Trophoblast cell (in vitro differentiated cells and primary cell): ENCODE results near the gene EPB41L4A.

Experiments
- DNase-seq, 2 donors: peaks; one replicate each; pipeline ENCODE4 v3.0.0-alpha.2; 2016
- H2AFZ ChIP-seq: 2 replicates; pipeline ENCODE4 v1.6.1; 2013; ENCODE audit warnings: low read length, moderate library complexity, mild to moderate bottlenecking; ENCODE audit not compliant: insufficient read depth, poor library complexity
- H2AK5ac ChIP-seq: 2 replicates; pipeline ENCODE4 v1.6.1; 2013; ENCODE audit warnings: mild to moderate bottlenecking, low read length
- H2BK120ac ChIP-seq: 2 replicates; pipeline ENCODE4 v1.6.1; 2013; ENCODE audit warnings: low read length, mild to moderate bottlenecking, moderate library complexity; ENCODE audit not compliant: insufficient read depth, poor library complexity
- H2BK12ac ChIP-seq: 2 replicates; pipeline ENCODE4 v1.6.1; 2013; ENCODE audit warnings: mild to moderate bottlenecking, low read length, moderate library complexity
- H2BK5ac ChIP-seq: 2 replicates; pipeline ENCODE4 v1.6.1; 2013; ENCODE audit warnings: low read length, low read depth, moderate library complexity, mild to moderate bottlenecking; ENCODE audit not compliant: poor library complexity
- H3K14ac ChIP-seq: 2 replicates; pipeline ENCODE4 v1.6.1; 2013; ENCODE audit warnings: mild to moderate bottlenecking, low read length
- H3K18ac ChIP-seq: 2 replicates; pipeline ENCODE4 v1.6.1; 2013; ENCODE audit warnings: mild to moderate bottlenecking, low read length
- H3K23ac ChIP-seq: 2 replicates; pipeline ENCODE4 v1.6.1; 2013; ENCODE audit warnings: low read length
- H3K27ac ChIP-seq: 2 replicates; pipeline ENCODE4 v1.5.1; 2013; ENCODE audit warnings: low read depth, mild to moderate bottlenecking, inconsistent platforms, low read length, moderate library complexity
- H3K27me3 ChIP-seq: 2 replicates; pipeline ENCODE4 v1.6.1; 2013; ENCODE audit warnings: inconsistent platforms, mild to moderate bottlenecking, low read length, moderate library complexity; ENCODE audit not compliant: insufficient read depth
- H3K36me3 ChIP-seq, 2 experiments: 1 replicate in 1 of 2; 2 replicates in 1 of 2; pipeline ENCODE4 v1.6.1; 2013; ENCODE audit warnings: low read length in 2 of 2, mild to moderate bottlenecking in 2 of 2, moderate library complexity in 1 of 2; ENCODE audit not compliant: insufficient read depth in 2 of 2, control insufficient read depth in 1 of 2
- H3K4ac ChIP-seq: 2 replicates; pipeline ENCODE4 v1.6.1; 2013; ENCODE audit warnings: low read depth, mild to moderate bottlenecking, low read length, moderate library complexity
- H3K4me1 ChIP-seq, 2 experiments: 1 replicate in 1 of 2; 2 replicates in 1 of 2; pipeline ENCODE4 v1.6.1; 2013; ENCODE audit warnings: low read length in 2 of 2, mild to moderate bottlenecking in 2 of 2, moderate library complexity in 1 of 2; ENCODE audit not compliant: insufficient read depth in 2 of 2, control insufficient read depth in 1 of 2
- H3K4me2 ChIP-seq: 2 replicates; pipeline ENCODE4 v1.6.1; 2013; ENCODE audit warnings: inconsistent platforms, mild to moderate bottlenecking, low read length, moderate library complexity
- H3K4me3 ChIP-seq: 2 replicates; pipeline ENCODE4 v1.5.1; 2013; ENCODE audit warnings: mild to moderate bottlenecking, low read depth, low read length, inconsistent platforms
- H3K79me1 ChIP-seq: one replicate; pipeline ENCODE4 v1.6.1; 2013; ENCODE audit warnings: low read length
- H3K79me2 ChIP-seq: 2 replicates; pipeline ENCODE4 v1.6.1; 2013; ENCODE audit warnings: low read length, mild to moderate bottlenecking; ENCODE audit not compliant: control insufficient read depth, insufficient read depth, poor library complexity
- H3K9ac ChIP-seq: 2 replicates; pipeline ENCODE4 v1.6.1; 2013; ENCODE audit warnings: mild to moderate bottlenecking, low read length
- H3K9me3 ChIP-seq: 2 replicates; pipeline ENCODE4 v1.6.1; 2013; ENCODE audit warnings: low read depth, mild to moderate bottlenecking, control low read depth, inconsistent platforms, low read length; ENCODE audit not compliant: insufficient read depth
- H4K12ac ChIP-seq: 2 replicates; pipeline ENCODE4 v1.6.1; 2013; ENCODE audit warnings: low read depth, mild to moderate bottlenecking, low read length, moderate library complexity
- H4K8ac ChIP-seq: 2 replicates; pipeline ENCODE4 v1.6.1; 2013; ENCODE audit warnings: low read depth, mild to moderate bottlenecking, low read length, moderate library complexity
- H4K91ac ChIP-seq: one replicate; pipeline ENCODE4 v1.6.1; 2013; ENCODE audit warnings: low read depth, mild to moderate bottlenecking, low read length, moderate library complexity
- WGBS: extraction: QIAGEN DNeasy Blood & Tissue Kit; methylation state at CpG from one replicate; pipeline ENCODE4 v1.1.7; 2013; ENCODE audit warnings: missing lambda C conversion rate; ENCODE audit not compliant: insufficient read length, insufficient coverage; ENCODE audit errors: extremely low coverage; 5-methylcytosine and 5-hydroxymethylcytosine counted together

EPB41L4A gene

DNA sequence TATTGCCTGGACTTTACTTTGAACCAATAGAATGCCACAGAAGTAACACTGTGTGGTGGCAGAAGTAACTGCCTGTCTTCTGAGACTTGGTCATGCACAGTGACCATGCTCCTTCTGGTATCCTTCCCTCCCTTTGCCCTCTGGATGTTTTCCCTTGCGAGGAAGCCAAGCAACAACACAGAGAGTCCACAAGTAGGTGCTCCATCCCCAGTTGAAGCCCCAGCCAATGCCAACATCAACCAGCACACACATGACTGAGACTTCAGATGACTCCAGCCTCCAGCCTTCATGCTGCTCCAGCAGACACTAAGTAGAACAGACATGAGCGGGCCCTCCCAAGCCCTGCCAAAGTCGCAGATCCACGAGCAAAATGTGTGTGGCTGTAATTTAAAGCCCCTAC lies 129.6 kb downstream of the EPB41L4A start:
- no peak overlapping the region for H2BK12ac ChIP-seq
- no peaks in the 10 kb centered on the region for H3K79me1 ChIP-seq
- no peak overlapping the region for H3K4me3 ChIP-seq
- no peak overlapping the region for H3K27ac ChIP-seq
- no peak overlapping the region for H4K12ac ChIP-seq
- no peak overlapping the region for H3K4me2 ChIP-seq
- no peaks in the 10 kb centered on the region for H3K4me1 ChIP-seq
- no peak overlapping the region for H2AK5ac ChIP-seq
- no peak for DNase-seq
- no peak overlapping the region for H4K8ac ChIP-seq
- no peak overlapping the region for H3K18ac ChIP-seq
- no peak overlapping the region for H3K9ac ChIP-seq
- H3K36me3 ChIP-seq = no peaks in the 10 kb centered on the region
- H2AFZ ChIP-seq = no peak overlapping the region
- H3K79me2 ChIP-seq = no peaks in the 10 kb centered on the region
- no peak overlapping the region for H2BK5ac ChIP-seq
- no peak overlapping the region for H3K4ac ChIP-seq
- no peaks in the 10 kb centered on the region for H3K27me3 ChIP-seq
- WGBS = no CpG with 5 or more reads among the region's 4 CpGs
- no peak overlapping the region for H4K91ac ChIP-seq
- no peak overlapping the region for H2BK120ac ChIP-seq
- H3K23ac ChIP-seq = no peak overlapping the region
- H3K14ac ChIP-seq = no peak overlapping the region
- H3K9me3 ChIP-seq = no peaks in the 10 kb centered on the region

DNA sequence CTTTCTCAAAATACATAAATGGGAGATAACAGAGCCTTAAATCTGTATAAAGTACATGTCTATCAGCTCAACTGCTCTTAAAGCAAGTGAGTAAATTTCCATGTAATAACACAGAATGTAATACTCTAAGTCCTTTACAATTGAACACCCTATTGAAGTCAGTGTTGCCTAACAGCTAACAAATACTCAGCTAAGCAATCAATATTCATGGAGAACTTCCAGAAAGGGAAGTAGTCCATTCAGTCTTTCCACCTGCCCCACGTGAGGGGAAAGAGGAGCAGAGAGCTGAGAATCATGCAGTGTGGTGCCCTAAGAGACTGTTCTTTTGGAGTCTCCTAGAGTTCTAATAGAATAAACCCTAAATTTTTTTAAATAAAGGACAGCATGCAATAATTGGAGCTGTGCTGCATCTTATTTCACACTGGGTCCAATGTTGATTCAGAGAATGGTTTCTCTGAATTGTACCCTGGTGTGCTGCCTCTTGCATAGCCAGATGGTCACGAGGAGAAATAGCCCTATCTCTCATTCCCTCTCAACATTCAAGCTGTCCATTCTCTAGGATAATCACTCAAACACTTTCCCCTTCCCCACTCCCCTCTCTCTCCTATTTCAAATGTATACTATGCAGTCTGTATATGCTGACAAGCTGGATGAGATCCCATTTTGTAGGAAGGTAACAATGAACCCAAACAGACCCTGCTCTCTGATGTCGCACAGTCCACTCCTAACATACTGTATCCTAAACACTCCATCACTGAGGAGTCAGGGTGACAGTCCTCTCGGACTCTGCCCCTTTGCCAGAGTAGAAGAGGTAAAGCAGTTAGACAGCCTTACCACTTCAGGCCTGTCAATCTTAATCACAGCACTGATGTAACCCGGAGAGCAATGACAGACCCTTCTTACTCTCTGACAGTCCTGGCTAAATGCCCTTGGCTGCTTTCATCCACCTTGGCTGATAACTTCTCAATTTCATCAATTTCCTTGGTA lies 134.8 kb downstream of the EPB41L4A start:
- no peak overlapping the region for H3K23ac ChIP-seq
- no peak for DNase-seq
- WGBS = no CpG with 5 or more reads among the region's 5 CpGs
- H3K79me1 ChIP-seq = no peaks in the 10 kb centered on the region
- H3K36me3 ChIP-seq = no peaks in the 10 kb centered on the region
- H3K79me2 ChIP-seq = no peaks in the 10 kb centered on the region
- no peaks in the 10 kb centered on the region for H3K27me3 ChIP-seq
- H3K18ac ChIP-seq = no peak overlapping the region
- H4K8ac ChIP-seq = no peak overlapping the region
- no peak overlapping the region for H3K14ac ChIP-seq
- no peak overlapping the region for H3K27ac ChIP-seq
- no peak overlapping the region for H4K12ac ChIP-seq
- no peak overlapping the region for H3K4ac ChIP-seq
- H2AK5ac ChIP-seq = no peak overlapping the region
- no peaks in the 10 kb centered on the region for H3K9me3 ChIP-seq
- no peak overlapping the region for H3K4me3 ChIP-seq
- no peak overlapping the region for H2BK12ac ChIP-seq
- no peak overlapping the region for H3K4me2 ChIP-seq
- H3K4me1 ChIP-seq = no peaks in the 10 kb centered on the region
- H2BK120ac ChIP-seq = no peak overlapping the region
- H4K91ac ChIP-seq = no peak overlapping the region
- no peak overlapping the region for H2AFZ ChIP-seq
- H3K9ac ChIP-seq = no peak overlapping the region
- H2BK5ac ChIP-seq = no peak overlapping the region

DNA sequence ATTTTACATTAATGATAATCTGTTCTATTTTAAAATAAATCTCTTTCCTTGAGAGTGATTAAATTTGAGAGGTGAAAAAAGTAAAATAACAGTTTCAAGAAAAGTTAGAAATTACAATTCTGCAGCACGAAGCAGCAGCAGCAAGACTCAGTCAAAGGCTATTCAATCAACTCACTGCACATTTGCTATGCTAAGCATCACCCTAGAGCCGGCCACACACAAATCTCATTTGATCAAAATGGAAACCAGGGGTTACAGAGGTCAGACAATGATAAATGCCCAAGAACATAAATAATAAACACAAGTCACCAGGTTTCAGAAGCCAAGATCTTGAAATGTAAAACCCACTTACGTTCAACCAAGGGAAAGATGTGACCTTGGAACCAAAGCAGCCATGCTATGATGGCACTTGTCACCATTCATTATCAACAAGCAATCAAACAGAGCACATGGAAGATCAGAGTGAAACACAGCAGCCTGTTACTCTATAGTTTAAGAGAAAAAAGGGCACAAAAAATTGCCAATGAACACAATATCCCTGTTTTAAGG lies 136.0 kb downstream of the EPB41L4A start:
- no peak overlapping the region for H2AK5ac ChIP-seq
- H3K9ac ChIP-seq = no peak overlapping the region
- H2AFZ ChIP-seq = no peak overlapping the region
- no peaks in the 10 kb centered on the region for H3K27me3 ChIP-seq
- no CpG with 5 or more reads among the region's 3 CpGs for WGBS
- no peak overlapping the region for H3K14ac ChIP-seq
- DNase-seq = no peak
- H2BK5ac ChIP-seq = no peak overlapping the region
- no peaks in the 10 kb centered on the region for H3K79me2 ChIP-seq
- no peak overlapping the region for H3K23ac ChIP-seq
- H2BK120ac ChIP-seq = no peak overlapping the region
- no peak overlapping the region for H2BK12ac ChIP-seq
- H4K8ac ChIP-seq = no peak overlapping the region
- H3K4me3 ChIP-seq = no peak overlapping the region
- no peak overlapping the region for H4K12ac ChIP-seq
- H3K4ac ChIP-seq = no peak overlapping the region
- H3K18ac ChIP-seq = no peak overlapping the region
- H3K4me1 ChIP-seq = no peaks in the 10 kb centered on the region
- H3K79me1 ChIP-seq = no peaks in the 10 kb centered on the region
- H4K91ac ChIP-seq = no peak overlapping the region
- H3K36me3 ChIP-seq = no peaks in the 10 kb centered on the region
- H3K9me3 ChIP-seq = no peaks in the 10 kb centered on the region
- H3K27ac ChIP-seq = no peak overlapping the region
- no peak overlapping the region for H3K4me2 ChIP-seq

DNA sequence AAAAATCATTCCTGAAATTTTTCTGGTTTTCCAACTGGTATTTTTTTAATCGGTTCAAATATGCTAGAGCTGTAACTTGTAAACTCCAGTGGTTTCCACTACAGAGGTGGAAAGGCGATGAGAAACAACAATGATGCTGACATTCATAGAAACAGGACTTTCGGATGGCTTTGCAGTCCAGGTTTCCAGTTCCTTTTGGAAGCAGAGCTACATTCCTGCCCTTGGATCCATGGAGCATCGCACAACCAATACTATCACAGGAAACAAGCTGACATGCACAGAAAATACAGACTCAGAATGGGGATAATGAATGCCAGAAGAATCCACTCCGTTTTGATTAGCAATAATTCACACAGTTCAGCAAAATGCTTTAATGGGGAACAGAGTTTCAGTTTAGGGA lies 140.0 kb downstream of the EPB41L4A start:
- no peak overlapping the region for H2AK5ac ChIP-seq
- H3K18ac ChIP-seq = no peak overlapping the region
- H3K79me1 ChIP-seq = no peaks in the 10 kb centered on the region
- H3K27ac ChIP-seq = no peak overlapping the region
- DNase-seq = no peak
- no peaks in the 10 kb centered on the region for H3K9me3 ChIP-seq
- H4K8ac ChIP-seq = no peak overlapping the region
- H3K4me3 ChIP-seq = no peak overlapping the region
- no peak overlapping the region for H3K4me2 ChIP-seq
- H3K36me3 ChIP-seq = no peaks in the 10 kb centered on the region
- H2BK120ac ChIP-seq = no peak overlapping the region
- H2AFZ ChIP-seq = no peak overlapping the region
- no peak overlapping the region for H3K9ac ChIP-seq
- no peak overlapping the region for H2BK12ac ChIP-seq
- H3K23ac ChIP-seq = no peak overlapping the region
- no peak overlapping the region for H2BK5ac ChIP-seq
- no peaks in the 10 kb centered on the region for H3K79me2 ChIP-seq
- WGBS = no CpG with 5 or more reads among the region's 5 CpGs
- H3K4ac ChIP-seq = no peak overlapping the region
- no peak overlapping the region for H3K14ac ChIP-seq
- no peaks in the 10 kb centered on the region for H3K27me3 ChIP-seq
- H3K4me1 ChIP-seq = no peaks in the 10 kb centered on the region
- H4K91ac ChIP-seq = no peak overlapping the region
- no peak overlapping the region for H4K12ac ChIP-seq
